Fibroblast of lung (primary cell): ENCODE results near the gene CLDN12. TPM values are rescaled to one million over a fixed set of nuclear protein-coding genes. Genes with fewer than 3 reads are reported as not detected.

ENCODE experiments used
- DNase-seq, 2 donors: peaks; one replicate each; pipeline versions ENCODE4 v3.0.0 to v3.0.0-alpha.2; 2010; ENCODE audit warnings: low read depth in 2 of 2
- H2AFZ ChIP-seq: 2 replicates; pipeline ENCODE4 v1.5.1; 2012; ENCODE audit warnings: low read length, control low read depth, inconsistent platforms
- H3K27ac ChIP-seq: 2 replicates; pipeline ENCODE4 v1.5.1; 2011; ENCODE audit warnings: low read length, control low read depth; ENCODE audit not compliant: insufficient read depth
- H3K27me3 ChIP-seq: 2 replicates; pipeline ENCODE4 v1.5.1; 2011; ENCODE audit warnings: mild to moderate bottlenecking, low read length; ENCODE audit not compliant: control insufficient read depth, insufficient read depth
- H3K36me3 ChIP-seq: 2 replicates; pipeline ENCODE4 v1.5.1; 2011; ENCODE audit warnings: low read length; ENCODE audit not compliant: control insufficient read depth, insufficient read depth
- H3K4me1 ChIP-seq: 2 replicates; pipeline ENCODE4 v1.5.1; 2011; ENCODE audit warnings: low read length; ENCODE audit not compliant: control insufficient read depth, insufficient read depth; ENCODE audit errors: extremely low read depth
- H3K4me2 ChIP-seq: 2 replicates; pipeline ENCODE4 v1.5.1; 2011; ENCODE audit warnings: low read length, control low read depth; ENCODE audit not compliant: insufficient read depth; ENCODE audit errors: extremely low read depth
- H3K4me3 ChIP-seq, 4 experiments: fragments of 200-600 bp in 1 of 4; sonication (generic) in 1 of 4; replicated peaks in 1 of 4; 2 replicates each; pipeline ENCODE4 v1.5.1; 2011 to 2016; ENCODE audit warnings: low read length in 4 of 4, low read depth in 3 of 4, mild to moderate bottlenecking in 3 of 4, control low read depth in 2 of 4, inconsistent platforms in 1 of 4, mixed read lengths in 1 of 4; ENCODE audit not compliant: insufficient read depth in 1 of 4; ENCODE audit errors: control extremely low read depth in 1 of 4
- H3K79me2 ChIP-seq: 2 replicates; pipeline ENCODE4 v1.5.1; 2012; ENCODE audit warnings: mild to moderate bottlenecking, low read length, inconsistent platforms; ENCODE audit not compliant: control insufficient read depth, insufficient read depth
- H3K9ac ChIP-seq: 2 replicates; pipeline ENCODE4 v1.5.1; 2011; ENCODE audit warnings: mild to moderate bottlenecking, low read length, control low read depth; ENCODE audit not compliant: insufficient read depth
- H3K9me3 ChIP-seq: 2 replicates; pipeline ENCODE4 v1.5.1; 2012; ENCODE audit warnings: low read depth, low read length; ENCODE audit not compliant: control insufficient read depth, insufficient read depth
- H4K20me1 ChIP-seq: 2 replicates; pipeline ENCODE4 v1.5.1; 2011; ENCODE audit warnings: low read length; ENCODE audit not compliant: control insufficient read depth, insufficient read depth; ENCODE audit errors: extremely low read depth
- EZH2 ChIP-seq: IDR thresholded peaks from 2 replicates; pipeline ENCODE4 v1.5.1; 2012; ENCODE audit warnings: low read length, control low read depth, mild to moderate bottlenecking; ENCODE audit errors: missing control alignments
- polyA plus RNA-seq, 2 donors: library from polyadenylated mRNA; depleted of rRNA in 1 of 2; stranded (reverse) in 1 of 2; unstranded in 1 of 2; fragments of >200 nt; gene quantifications; 2 replicates each; pipeline ENCODE4 v1.2.1, GENCODE V29; 2011 to 2012; ENCODE audit warnings: missing spikeins in 1 of 2
- total RNA-seq: library from RNA; depleted of rRNA; stranded (reverse); fragments of >200 nt; gene quantifications from 2 replicates; pipeline ENCODE4 v1.2.1, GENCODE V29; 2014
- TF ChIP-seq, protein P1 (sequence below), 2 donors: IDR thresholded peaks in 1 of 2; conservative IDR thresholded peaks in 1 of 2; 1 replicate in 1 of 2; 2 replicates in 1 of 2; pipeline ENCODE4 v1.5.1; 2011 to 2012; ENCODE audit warnings: low read length in 2 of 2, control low read depth in 1 of 2, inconsistent platforms in 1 of 2, low read depth in 1 of 2, mild to moderate bottlenecking in 1 of 2

Gene CLDN12
- total and polyA plus RNA-seq, 2 donors (not counting 1 experiment from before 2014, with no cell fraction given) = 41.8 to 44.8 TPM

GRCh38 chr7:90391488-90391887 lies 11.8 kb upstream of the CLDN12 start:
- Histone ChIP-seq H3K4me1 (no peaks in the 10 kb centered on the region), H3K4me3 (no peak overlapping the region), H3K79me2 (no peaks in the 10 kb centered on the region), H2AFZ (no peak overlapping the region), H3K27me3 (no peaks in the 10 kb centered on the region), H3K9ac (no peak overlapping the region), H3K4me2 (no peak overlapping the region), H3K27ac (no peak overlapping the region), H4K20me1 (no peaks in the 10 kb centered on the region), H3K9me3 (no peaks in the 10 kb centered on the region), H3K36me3 (no peaks in the 10 kb centered on the region)
- DNase-seq = no peak
- TF ChIP-seq EZH2 = no peak
- TF ChIP-seq, protein P1, sequence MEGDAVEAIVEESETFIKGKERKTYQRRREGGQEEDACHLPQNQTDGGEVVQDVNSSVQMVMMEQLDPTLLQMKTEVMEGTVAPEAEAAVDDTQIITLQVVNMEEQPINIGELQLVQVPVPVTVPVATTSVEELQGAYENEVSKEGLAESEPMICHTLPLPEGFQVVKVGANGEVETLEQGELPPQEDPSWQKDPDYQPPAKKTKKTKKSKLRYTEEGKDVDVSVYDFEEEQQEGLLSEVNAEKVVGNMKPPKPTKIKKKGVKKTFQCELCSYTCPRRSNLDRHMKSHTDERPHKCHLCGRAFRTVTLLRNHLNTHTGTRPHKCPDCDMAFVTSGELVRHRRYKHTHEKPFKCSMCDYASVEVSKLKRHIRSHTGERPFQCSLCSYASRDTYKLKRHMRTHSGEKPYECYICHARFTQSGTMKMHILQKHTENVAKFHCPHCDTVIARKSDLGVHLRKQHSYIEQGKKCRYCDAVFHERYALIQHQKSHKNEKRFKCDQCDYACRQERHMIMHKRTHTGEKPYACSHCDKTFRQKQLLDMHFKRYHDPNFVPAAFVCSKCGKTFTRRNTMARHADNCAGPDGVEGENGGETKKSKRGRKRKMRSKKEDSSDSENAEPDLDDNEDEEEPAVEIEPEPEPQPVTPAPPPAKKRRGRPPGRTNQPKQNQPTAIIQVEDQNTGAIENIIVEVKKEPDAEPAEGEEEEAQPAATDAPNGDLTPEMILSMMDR (conservative IDR thresholded peaks at IDR 0.05 in 1 of 2, IDR thresholded peaks at IDR 0.05 in 1 of 2; ENCODE audit: low read depth in 1 of 2, low read length in 2 of 2) = no peak

GRCh38 chr7:90396420-90396819 lies 6.8 kb upstream of the CLDN12 start:
- Histone ChIP-seq H4K20me1 (no peaks in the 10 kb centered on the region), H3K4me1 (no peaks in the 10 kb centered on the region)

GRCh38 chr7:90401989-90402388 lies 1.3 kb upstream of the CLDN12 start:
- H3K4me1 ChIP-seq = no peaks in the 10 kb centered on the region
- H4K20me1 ChIP-seq = no peaks in the 10 kb centered on the region
- H3K9ac ChIP-seq = no peak overlapping the region
- no peak overlapping the region for H3K27ac ChIP-seq
- no peak for TF ChIP-seq EZH2
- TF ChIP-seq, protein P1 (conservative IDR thresholded peaks at IDR 0.05 in 1 of 2, IDR thresholded peaks at IDR 0.05 in 1 of 2; ENCODE audit: low read depth in 1 of 2, low read length in 2 of 2) = no peak
- DNase-seq = peak; percentile 7 to 47
- H3K4me2 ChIP-seq = peak overlapping the region; percentile 47
- H2AFZ ChIP-seq = peak overlapping the region; percentile 28
- peaks cover 22% of the 10 kb centered on the region for H3K79me2 ChIP-seq
- H3K36me3 ChIP-seq = no peaks in the 10 kb centered on the region
- H3K4me3 ChIP-seq = no peak overlapping the region
- H3K9me3 ChIP-seq = no peaks in the 10 kb centered on the region
- no peaks in the 10 kb centered on the region for H3K27me3 ChIP-seq

More at GRCh38 chr7:90396420-90396819, 6.8 kb upstream of the CLDN12 start:
- no peak for DNase-seq
- no peaks in the 10 kb centered on the region for H3K9me3 ChIP-seq
- no peak overlapping the region for H3K9ac ChIP-seq
- no peak for TF ChIP-seq EZH2
- TF ChIP-seq, protein P1 (conservative IDR thresholded peaks at IDR 0.05 in 1 of 2, IDR thresholded peaks at IDR 0.05 in 1 of 2; ENCODE audit: low read depth in 1 of 2, low read length in 2 of 2) = no peak
- H3K4me2 ChIP-seq = no peak overlapping the region
- H3K4me3 ChIP-seq = no peak overlapping the region
- no peaks in the 10 kb centered on the region for H3K36me3 ChIP-seq
- H2AFZ ChIP-seq = no peak overlapping the region
- H3K79me2 ChIP-seq = no peaks in the 10 kb centered on the region
- H3K27ac ChIP-seq = no peak overlapping the region
- no peaks in the 10 kb centered on the region for H3K27me3 ChIP-seq
